HG02973 (cell line): Measurements from ENCODE around the gene ADAMTS17.

Experiments used
- ATAC-seq: cut with Tn5 transposase; IDR thresholded peaks from one replicate; pipeline ENCODE4 v1.9.1; 2021; ENCODE audit warnings: moderate library complexity; ENCODE audit not compliant: unreplicated experiment

Gene ADAMTS17

DNA sequence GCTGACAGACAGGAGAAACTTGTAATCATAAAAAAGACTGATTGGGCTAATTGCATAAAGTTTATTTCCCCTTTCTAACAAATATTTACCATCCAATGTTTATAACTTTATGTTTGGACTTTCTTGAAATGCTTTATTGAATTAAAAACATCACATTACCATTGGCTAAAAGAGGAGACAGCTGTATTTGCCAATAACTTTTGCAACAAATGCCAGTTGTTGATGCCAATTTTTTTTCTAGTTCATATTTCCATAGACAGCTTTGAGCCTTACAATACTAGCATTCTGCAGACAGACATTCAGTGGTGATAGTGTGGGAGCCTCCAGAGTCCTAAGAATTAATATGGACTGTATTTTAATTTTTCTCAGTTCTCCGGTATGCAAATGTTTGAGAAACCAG is 198.4 kb downstream of the ADAMTS17 start:
- ATAC-seq = no peak

DNA sequence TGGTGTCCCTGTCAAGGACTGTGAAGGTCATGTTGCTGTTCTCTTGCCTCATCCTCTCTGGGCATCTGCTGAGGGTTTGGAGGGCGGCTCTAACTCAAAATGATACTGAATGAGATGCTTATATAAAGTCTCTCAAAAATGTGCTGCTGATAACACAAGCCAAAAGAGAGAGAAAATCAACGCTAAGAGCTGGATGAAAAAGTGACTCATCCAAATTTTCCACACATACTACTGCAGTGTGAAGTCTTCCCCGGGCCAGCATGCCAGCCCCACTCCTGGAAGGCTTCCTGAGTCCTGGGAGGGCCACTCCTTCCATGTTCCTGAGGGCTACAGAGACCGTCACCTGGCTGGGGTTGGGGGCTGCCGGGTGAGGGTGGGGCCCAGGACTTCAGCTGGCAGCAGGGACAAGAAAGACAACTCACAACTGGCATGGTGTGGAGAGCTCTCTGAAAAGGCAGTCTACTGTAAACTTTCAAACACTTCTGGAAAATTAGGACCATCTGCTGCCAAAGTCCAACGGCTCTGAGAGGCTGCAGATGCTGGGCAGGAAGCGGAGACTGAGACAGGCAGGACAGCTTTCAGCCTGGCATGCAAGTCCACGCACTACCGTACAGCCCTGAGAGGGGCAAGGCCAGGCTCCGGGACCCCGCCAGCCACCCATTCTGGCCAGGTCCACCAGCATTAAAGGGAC is 200.3 kb downstream of the ADAMTS17 start:
- ATAC-seq = no peak

DNA sequence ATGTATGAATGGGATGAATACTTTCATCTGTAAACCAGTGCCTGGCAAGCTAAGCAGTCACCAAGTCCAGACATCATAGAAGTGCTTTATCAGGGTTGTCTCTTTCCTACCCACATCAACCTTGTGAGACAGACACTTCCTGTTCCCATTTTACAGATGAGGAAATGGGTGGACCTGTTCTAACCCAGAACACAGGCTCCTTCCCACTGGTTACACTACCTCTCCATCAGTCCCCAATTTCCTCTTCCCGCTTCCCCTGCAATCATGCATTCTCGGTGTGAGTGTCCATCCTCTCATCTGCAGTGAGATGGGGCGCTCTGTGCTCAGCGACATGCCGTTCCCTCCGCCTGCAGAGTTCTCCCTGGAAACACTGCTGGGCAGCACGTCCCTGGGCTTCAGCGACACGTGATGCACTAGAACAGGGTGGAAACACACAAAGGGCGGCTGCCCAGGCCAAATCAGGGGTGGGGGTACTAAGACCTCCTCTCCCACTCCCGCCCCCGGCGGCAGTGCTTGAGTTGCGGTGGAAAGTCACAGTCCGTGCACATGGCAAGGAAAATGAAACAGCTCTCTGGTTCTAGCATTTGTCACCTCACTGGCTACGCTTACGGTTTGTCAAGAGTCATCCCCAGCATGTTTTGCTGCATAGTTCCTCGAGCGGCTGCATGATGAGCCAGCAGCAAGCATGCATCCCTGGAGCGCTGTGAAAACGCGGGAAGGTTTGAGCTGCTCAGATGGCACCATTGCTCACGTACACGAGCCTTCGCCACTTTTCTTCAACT is 201.1 kb downstream of the ADAMTS17 start:
- no peak for ATAC-seq

DNA sequence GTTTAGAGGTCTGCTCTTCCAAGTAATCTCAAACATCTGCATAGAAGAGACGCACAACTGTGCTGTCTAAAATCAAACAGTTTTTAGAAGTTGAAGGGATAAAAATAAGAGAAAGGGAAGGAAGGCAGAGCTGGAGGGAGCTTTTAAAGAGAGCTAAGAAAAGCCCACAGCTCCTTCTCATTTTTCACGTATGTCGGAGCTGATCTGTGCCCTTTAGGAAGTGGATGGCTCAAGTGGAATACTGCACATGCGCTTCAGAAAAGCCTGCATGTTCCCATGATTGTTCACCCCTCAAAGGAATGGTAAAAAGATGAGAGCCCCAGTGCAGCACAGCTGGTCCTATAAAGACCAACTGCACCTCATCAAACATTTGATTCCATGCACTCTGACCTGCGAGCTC is 207.2 kb downstream of the ADAMTS17 start:
- ATAC-seq = no peak

DNA sequence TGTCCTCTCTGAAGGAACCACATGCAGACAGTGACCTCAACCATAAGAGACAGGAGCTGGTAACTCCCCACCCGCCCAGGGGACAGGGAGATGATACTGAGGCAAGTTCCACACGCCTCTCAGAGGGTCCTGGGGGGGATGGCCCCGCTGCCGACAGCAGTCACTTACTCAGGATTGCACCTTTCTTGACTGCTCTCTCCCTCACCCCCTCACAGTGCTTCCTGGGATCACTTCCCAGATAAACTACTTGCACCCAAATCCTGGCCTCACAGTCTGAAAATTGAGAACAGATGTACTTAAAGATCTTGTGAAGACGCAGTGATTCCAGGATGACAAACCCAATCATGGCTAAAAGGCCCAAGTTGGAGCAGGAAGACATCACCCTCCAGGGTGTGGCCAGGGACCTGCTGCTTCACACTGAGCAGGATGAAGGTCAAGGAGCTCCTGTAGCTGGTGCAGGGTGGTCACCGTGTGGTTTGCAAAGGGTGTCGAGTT is 207.6 kb downstream of the ADAMTS17 start:
- no peak for ATAC-seq

DNA sequence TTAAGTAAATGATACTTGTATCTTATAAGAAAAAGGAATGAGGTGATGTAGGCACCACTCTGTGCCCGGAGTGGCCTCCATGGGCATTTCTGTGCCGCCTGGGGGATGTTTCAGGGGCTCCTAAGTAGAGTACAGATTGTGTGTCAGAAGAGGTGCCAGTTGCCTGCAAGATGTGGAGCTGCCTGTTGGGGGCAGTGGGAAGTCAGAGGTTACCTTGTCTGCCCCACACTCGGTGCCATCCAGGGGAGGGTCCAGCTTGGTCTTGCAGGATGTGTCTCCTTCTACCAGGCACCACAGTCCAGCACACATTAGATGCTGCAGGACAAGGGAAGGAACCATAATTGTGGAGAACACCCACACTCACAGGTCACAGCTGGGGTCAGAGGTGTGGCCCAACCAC is 208.8 kb downstream of the ADAMTS17 start:
- no peak for ATAC-seq

DNA sequence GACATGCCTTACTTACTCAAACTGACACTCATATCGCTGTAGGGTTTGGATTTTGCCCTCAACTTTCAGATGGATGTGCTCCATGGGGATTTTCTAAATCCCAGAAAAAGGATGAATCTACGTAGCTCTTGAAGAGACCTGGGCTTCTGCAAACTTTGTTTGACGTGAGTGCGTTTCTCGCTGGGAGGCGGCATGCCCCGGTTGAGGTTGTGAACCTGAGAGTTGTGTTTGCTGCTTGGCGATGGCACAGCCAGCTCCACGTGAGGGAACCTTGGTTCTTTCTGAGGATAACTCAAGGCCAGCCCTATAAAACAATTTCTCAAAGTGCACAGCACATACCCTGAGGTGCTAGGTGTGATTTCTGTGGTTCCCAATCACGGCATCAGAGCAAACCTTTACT is 209.5 kb downstream of the ADAMTS17 start:
- no peak for ATAC-seq

DNA sequence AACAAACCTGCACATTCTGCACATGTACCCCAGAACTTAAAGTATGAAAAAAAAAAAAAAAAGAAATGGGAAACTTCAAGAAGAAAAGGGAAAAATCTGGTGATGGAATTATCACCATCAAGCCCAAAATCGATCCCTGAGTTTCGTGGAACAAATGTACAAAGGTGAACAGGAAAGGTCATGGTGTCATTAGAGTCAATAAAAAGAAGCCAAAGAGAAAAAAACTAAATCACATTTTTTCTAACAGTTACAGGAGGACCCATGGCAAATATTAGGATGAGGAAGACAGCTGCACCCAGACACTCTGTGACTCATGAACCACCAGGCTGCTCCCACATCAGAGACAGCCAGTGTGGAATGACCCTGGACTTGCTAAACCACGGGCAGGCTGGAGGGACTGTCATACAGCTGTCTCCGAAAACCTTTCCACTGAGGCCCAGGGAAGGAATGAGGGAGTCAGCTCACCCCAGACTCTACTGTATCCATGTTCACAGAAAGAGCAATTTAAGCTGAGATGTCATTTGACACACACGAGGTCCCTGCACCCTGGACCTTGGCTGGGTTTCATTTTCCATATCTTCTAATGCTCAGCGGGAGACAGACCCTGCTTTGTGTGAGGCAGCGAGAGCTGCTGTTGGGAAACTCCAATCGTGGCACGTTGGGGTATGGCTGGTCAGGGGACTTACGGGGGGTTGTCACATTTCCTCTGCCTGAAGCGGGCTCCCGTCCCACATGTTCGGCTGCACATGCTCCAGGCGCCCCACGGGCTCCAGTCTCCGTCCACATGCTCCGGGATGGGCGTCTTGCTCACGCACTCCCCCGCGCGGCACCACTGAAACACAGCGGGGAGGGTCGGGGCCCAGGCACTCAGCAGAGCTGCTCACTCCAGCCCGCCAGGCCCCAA is 210.2 kb downstream of the ADAMTS17 start:
- no peak for ATAC-seq

DNA sequence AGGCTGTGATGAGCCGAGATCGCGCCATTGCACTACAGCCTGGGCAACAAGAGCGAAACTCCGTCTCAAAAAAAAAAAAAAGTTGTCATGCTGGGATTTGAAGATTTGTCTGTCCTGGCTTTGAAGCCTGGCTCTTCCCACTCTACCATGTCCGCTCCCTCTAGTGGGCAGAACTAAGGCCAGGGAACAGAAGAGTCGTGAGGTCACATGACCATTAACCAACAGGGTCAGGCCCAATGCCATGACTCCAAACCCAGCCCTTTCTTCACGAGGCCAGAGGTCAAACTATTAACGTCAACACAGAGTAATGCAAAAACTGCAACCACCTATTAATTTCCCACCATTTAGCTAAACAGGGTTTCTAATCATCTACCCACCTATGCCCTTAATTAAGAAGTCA is 212.1 kb downstream of the ADAMTS17 start:
- no peak for ATAC-seq

DNA sequence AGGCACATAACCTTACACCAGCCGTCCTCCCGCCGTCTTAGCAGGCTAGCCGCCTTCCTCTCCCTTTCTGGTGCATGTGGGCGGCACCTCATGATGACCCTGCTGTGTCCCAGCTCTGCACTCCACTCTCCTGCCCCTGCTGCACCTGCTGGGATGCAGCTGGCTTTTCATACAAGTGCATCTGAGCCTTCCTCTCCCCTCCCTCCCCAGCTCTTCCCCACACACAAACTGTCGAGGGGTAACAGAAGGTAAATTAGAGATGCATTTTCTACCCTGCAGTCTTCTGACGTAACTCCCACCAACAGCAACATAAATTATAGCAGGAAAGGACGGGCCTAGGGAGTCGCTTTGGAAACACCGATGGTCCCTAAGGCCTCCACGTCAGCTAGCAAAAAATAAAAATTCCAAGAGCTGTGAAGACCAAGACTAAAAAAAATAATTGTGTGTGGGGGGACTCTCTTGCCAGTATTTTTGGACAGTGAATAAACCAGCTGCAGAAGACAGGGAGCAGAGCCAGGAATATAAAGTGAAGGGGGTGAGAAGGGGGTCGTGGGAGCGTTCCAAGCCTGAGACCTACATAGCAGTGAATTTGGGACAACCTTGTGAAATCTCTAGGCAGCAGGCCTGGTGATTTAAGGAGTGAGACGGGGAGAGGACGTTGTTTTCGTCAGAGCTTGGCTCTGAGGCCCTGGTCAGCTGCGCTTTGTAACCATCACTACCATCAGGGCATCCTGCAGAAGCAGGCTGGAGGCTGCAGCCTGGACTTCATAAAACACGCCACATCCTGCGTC is 216.2 kb downstream of the ADAMTS17 start:
- ATAC-seq = no peak

DNA sequence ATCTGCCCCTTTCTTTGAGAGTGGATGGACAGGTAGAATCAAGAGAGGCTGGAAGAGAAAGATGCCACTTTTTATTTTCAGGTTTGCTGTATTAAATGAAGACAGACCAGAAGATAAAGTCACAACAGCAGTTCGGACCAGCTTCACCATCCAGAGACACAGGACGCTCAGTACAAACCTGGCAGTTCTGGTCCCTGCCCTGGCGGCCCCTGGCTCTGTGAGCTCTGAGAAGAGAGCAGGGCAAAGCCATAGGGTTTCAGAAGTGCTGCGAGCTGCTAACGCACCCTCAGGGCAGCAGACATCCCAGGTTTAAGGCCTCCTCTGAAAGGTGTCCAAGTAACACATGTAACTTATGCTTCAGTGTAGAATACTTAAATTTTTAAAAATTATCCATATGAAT is 216.8 kb downstream of the ADAMTS17 start:
- ATAC-seq = no peak

DNA sequence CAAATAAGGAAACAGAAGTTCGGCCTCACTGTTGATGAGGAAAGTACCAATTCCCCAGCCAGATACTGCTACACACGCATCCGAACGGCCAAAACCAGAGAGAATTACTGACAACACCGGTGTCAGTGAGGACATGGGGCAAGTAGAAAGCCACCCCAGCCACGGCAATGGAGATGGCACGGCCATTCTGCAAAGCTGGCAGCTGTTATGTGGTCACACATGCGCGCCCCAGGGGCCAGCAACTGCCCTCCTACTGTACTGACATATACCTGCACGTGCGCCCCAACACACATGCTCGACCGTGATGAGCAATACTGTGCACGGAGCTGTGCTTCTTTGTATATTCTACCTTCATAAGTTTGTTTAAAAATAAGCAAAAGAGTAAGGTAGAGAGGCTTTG is 217.4 kb downstream of the ADAMTS17 start:
- no peak for ATAC-seq

DNA sequence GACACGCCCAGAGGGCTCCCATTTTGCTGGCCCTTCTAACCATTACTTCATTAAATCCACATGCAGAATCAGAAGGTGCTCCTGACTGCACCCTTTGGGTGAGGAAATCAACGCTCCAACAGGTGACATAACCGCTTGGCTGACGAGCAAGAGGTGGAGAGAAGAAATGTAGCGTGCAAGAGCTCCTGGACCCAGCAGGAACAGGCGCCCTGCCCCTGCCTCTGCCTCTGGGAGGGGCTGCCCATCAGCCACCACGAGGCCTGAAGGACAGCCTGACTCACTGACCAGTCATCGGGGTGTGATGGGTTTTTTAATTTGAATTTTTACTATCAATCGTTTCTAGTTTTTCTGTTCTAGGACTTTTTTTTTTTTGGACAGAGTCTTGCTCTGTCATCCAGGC is 218.2 kb downstream of the ADAMTS17 start:
- ATAC-seq = no peak

DNA sequence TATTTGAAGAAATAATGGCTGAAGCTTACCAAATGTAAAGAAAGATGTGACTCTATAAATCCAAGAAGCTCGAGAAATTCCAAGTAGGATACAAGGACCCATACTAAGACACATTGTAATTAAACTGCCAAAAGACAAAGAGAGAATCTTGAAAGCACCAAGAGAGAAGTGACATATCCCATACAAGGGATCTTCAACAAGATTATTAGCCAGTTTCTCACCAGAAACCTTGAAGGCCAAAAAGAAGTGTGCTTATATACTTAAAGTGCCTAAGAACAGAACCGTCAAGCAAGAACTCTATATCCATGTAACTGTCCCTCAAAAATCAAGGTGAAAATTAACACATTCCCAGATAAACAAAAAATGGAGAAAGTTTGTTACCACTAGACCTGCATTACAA is 220.5 kb downstream of the ADAMTS17 start:
- ATAC-seq = no peak

DNA sequence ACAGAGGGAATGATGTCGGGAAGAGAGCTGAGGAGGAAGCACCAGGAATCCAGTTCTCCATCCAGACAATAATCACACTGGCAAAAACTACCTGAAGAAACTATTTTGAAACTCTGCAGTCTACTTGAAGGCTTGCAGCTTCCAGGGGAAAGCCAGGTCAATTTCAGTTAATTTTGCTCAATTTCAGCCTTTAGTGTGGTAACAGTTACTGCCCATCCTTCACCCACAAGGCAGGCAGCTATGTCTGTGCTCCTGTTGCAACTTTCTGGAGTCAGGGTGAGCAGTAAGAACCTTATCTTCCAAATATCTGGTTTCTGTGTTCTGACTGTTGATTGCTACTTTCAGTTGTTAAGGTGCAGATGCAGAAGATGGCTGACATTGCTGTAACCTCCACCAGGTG is 221.7 kb downstream of the ADAMTS17 start:
- no peak for ATAC-seq

DNA sequence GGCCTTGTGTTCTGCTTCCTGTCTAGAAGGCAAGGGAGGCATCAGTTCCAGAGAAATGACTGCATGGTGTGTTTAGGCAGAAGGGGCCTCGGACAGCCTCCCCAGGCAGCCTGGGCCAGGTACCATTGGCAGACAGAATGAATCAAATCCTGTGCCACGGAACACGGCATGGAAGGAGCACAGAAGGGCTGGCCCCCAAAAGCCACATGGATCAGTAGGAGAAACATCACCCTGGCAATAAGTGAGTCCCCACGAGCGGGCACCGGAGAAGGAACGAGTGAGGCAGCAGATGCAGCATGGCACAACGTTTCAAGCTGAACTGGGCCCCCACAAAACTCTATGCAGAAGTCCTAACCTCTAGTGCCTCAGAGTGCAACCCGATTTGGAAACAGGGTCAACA is 223.2 kb downstream of the ADAMTS17 start:
- no peak for ATAC-seq

DNA sequence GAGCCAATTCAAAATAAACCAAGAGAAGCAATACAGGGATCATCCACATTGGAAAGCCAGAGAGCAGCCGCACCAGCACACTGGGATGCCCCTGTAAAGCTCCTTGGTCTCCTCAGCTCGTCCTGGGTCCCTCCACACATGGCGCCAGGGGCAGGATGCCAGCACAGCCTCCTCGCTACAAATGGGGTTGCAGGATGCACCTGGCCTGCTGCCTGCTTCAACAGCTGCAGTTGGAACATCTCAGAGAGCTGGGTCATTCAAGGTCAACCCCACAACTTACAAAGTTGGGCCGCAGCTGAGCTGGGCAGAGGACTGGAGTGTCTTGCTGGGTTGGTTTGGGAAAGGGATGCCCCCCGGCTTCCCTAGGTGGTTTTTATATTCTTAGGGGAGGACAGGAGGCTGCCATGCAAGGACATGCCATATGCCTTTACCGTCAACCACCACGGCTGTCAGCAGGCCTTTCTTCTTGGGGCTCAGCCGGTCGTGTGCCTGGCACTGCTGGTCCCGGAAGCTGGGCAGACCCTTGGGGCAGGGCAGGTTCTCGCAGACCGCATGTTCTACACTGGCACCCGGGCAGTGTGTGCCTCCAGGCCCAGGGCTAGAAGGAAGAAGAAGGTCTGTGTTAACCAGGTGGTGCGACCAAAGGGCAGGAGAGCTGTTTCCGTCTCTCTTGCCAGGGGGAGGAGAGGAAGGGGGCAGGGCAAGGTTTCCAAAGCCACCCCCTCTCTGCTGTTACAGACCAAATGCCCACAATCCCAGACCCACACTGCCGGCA is 225.2 kb downstream of the ADAMTS17 start:
- ATAC-seq = no peak

DNA sequence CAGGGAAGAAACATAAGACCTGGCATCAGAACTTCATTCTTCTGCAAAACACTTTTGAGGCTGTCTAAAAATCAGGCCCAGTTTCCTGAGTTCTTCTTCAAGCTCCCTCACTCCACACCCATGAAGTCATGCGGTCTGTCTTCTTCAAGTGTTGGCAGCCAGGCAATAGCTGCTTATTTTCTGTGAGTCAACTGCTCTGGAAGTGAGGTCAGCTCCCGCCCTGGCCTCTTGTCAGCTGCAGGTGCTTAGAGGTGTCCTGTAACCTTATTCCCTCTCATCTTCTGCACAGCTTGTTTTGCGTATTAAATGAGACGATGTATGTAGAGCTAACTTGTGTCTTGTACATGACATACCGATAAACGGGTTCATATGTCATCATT is 226.1 kb downstream of the ADAMTS17 start:
- ATAC-seq = no peak

DNA sequence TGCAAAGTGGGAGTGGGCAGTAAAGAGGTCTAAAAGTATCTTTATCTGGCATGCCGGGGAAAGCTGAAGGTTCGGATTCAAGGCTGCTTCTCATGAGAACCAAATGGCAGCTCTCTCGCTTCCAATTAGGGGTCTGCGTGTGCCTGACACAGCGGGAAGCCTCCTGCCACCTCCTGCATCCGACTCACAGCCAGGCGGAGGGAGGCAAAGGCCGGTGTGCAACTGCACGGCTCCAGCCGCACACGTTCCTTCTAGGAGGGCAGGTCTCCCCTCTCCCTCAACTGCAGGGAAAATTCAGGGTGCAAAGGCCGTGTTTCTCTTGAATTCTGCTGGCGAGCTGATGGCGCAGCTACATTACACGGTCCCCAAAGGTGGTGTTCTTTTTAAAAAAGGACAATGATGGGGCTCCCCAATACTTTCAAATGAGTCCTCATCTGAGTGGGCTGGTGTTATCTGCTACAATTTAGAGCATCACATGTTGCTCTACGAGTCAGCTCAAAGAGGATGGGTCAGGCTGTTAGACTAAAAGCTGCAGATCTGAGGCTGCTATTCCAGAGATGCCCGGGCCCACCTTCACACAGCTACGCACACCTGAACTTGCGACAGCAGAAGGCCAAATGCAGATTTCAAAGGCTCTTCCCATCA is 226.6 kb downstream of the ADAMTS17 start:
- ATAC-seq = no peak
